DMS114 treated with DMSO at 0.1 percent for 48 hours (cell line): ENCODE data around the gene PARL.
"Not testable (repeated sequence)": the region's sequence is repeated elsewhere in the genome, so short reads cannot be mapped to it uniquely, and the experiment has no call there.

ENCODE experiments used
- DNase-seq: peaks from one replicate; lab custom pipeline; 2025; ENCODE audit not compliant: unreplicated experiment; lab: John Stamatoyannopoulos, UW

Gene PARL

GRCh38 chr3:183796372-183796771 lies 88.3 kb downstream of the PARL start:
- DNase-seq: no peak

- DNase-seq: no peak
Observed at GRCh38 chr3:183794452-183794851, 90.2 kb downstream of the PARL start.

GRCh38 chr3:183792976-183793375 lies 91.7 kb downstream of the PARL start:
- no peak for DNase-seq

- no peak for DNase-seq
Observed at GRCh38 chr3:183790700-183791099, 94.0 kb downstream of the PARL start.

- no peak for DNase-seq
Observed at GRCh38 chr3:183789826-183790225, 94.9 kb downstream of the PARL start.

GRCh38 chr3:183784503-183784902 lies 100.2 kb downstream of the PARL start:
- not testable (repeated sequence) for DNase-seq

GRCh38 chr3:183782576-183783276 lies 102.0 kb downstream of the PARL start:
- DNase-seq: no peak

- DNase-seq: no peak
Observed at GRCh38 chr3:183781246-183781645, 103.4 kb downstream of the PARL start.

- no peak for DNase-seq
Observed at GRCh38 chr3:183779896-183780465, 104.7 kb downstream of the PARL start.
